Anterior cingulate cortex (tissue), 58 donors: ENCODE data around the gene RBM34.
"Not testable (repeated sequence)": the region's sequence is repeated elsewhere in the genome, so short reads cannot be mapped to it uniquely, and the experiment has no call there.

Experiments
- DNase-seq, 58 donors: peaks; one replicate each; lab custom pipeline; 2025; lab: John Stamatoyannopoulos, UW

RBM34 gene

DNA sequence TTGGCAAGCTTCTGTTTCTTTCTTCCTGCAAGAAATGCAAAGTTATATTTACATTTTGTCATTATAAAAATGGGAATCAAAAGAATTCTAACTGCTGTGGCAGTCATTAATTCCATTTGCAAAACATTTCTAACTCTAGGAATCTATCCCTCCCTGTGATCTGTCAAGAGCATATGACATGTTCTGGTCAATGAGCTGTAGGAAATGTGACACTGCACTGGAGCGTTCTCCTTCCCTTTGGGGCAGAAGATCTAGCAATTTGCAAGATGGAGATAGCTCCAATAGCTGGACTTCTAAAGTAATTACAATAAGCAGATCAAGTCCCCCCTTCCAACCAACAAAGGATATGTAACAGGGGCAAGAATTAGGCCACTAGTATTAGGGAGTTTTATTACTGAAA is 38.7 kb downstream of the RBM34 start:
- DNase-seq: no peak

DNA sequence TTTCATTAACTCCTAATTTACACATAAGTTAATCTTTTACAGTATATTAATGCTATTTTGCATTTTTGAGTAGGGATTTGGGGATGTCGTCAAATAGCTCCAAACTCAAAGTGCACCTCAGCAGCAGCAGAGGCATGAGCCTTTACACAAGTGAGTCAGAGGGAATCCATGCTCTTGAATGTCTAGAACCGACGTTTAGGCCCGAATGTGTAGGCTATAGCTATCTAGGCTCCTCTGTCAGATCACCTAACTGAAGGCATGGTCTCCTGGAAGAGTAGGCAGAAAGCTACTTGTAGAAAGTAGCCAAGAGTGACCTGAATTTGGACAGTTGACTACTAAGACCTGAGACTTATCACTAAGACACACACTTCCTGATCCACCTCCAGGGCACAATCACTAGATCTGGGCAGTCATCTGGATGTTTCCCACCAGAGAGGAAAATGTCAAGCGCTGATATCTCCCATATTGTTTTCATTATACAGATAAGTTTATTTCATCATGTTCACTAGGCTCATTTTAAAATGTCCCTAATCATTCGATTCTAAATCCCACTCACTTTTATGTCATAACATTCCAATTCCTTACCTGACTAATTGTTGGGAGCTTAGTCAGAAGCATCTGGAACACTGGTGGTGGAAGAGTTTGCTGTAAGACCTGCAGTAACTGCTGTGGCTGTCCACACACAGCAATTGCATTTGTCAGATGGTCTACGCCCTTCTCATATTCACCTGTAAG is 47.7 kb downstream of the RBM34 start:
- no peak for DNase-seq

GRCh38 chr1:235112297-235113182 is 48.5 kb downstream of the RBM34 start:
- DNase-seq: no peak

DNA sequence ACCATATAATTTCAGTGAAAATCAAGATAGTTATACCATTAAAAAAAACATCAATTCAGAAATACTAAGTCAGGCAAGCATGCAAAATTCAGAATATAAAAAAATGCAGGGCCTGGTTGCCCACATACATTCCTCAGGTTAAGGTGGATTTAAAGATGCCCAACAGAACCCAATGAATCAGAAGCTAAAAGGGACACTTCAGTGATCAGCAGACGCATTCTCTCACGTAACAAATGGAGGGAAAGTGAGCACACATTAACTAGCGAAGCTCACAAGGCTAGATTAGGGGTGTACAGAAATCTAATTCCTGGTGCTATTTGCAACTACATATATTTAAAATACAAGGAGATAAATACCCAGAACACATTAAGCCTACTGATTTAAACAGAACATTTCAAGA is 49.9 kb downstream of the RBM34 start:
- no peak for DNase-seq

- DNase-seq: no peak
Measured at GRCh38 chr1:235108876-235109275, 52.2 kb downstream of the RBM34 start.

GRCh38 chr1:235108185-235108593 is 52.9 kb downstream of the RBM34 start:
- no peak for DNase-seq

- DNase-seq: no peak
Measured at GRCh38 chr1:235107368-235108184, 53.5 kb downstream of the RBM34 start.

GRCh38 chr1:235106457-235106856 is 54.6 kb downstream of the RBM34 start:
- no peak for DNase-seq

DNA sequence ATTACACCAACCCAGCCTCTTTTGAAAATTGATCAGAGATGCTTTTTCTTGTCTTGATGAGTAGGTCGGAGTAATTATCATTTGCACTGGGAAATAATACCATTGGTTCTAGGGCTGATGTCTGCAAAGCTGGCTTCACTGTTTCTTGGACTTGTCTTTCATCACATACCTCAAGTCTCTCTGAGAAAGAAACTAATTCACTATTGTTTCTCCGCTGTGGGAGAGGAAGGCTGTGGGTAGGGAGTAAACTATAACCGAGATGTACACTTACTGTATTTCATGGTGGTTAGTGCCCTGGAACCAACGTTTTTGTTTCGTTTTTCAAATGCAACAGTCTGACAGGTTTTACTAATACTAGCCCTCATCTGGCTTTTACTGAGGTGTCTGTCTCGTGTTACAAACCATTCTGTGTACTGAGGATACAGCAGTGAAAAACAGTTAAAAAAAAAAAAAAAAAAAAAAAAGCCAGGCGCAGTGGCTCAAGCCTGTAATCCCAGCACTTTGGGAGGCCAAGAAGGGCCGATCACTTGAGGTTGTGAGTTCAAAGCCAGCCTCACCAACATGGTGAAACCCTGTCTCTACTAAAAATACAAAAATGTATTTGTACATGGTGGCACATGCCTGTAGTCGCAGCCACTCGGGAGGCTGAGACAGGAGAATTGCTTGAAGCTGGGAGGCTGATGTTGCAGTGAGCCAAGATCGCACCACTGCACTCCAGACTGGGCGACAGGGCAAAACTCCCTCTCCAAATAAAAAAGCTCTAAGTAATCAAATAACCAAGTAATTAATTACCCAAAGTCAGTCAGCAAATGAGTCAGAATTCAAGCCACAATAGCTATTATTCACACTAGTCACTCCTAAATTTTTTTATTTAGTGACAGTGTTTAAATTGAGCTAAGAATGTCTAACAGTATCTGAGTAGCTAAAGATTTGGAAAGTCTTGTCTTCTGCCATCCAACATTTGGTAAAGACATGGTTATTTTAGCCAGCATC is 55.7 kb downstream of the RBM34 start:
- DNase-seq: no peak

- DNase-seq: peak in 20 of 58 donors; percentile 7 to 62 (median 18)
Measured at GRCh38 chr1:235102993-235103411, 58.0 kb downstream of the RBM34 start.

DNA sequence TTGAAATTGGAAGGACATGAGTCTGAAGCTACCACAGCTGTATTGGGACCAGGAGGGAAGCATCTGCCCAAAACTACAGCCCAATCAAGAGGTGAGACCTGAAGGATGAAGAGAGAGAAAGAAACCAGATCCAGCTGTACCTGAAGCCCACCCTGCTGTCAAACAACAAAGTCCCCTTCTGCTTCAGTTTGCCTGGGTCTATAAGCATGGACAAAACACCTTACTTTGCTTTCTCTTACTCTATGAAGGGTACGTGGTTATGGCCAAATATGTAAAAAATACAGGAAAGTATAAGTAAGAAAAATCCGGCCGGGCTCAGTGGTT is 58.8 kb downstream of the RBM34 start:
- no peak for DNase-seq

GRCh38 chr1:235101558-235102258 is 59.3 kb downstream of the RBM34 start:
- DNase-seq: peak in 5 of 58 donors; percentile 6 to 53 (median 29)

DNA sequence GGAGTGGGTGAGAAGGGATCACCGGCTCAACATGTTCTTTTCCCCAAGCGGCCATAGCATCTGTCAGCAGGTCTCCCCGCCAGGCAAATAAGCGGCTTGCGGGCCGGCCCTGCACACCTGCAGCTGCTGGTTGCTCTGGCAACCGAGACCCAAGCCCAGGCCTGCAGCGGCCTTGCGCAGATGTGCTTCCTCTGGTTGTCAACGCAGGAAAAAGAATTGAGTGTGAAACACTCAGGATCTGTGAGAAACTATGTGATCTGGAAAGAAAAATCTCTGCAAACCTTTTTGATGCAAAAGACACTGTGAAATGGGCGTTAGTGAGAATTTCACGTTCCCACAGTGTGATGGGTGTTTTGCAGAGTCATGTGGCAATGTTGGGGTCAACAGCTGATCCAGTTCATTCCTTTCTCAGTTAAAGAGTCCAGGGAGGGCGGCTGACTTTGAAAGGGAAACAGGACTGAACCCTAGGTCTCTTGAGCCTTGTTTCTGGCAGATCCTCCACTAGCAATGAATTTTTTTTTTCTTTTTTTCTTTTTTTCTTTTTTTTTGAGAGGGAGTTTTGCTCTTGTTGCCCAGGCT is 60.8 kb downstream of the RBM34 start:
- DNase-seq: no peak

GRCh38 chr1:235098991-235099390 is 62.1 kb downstream of the RBM34 start:
- DNase-seq: no peak

DNA sequence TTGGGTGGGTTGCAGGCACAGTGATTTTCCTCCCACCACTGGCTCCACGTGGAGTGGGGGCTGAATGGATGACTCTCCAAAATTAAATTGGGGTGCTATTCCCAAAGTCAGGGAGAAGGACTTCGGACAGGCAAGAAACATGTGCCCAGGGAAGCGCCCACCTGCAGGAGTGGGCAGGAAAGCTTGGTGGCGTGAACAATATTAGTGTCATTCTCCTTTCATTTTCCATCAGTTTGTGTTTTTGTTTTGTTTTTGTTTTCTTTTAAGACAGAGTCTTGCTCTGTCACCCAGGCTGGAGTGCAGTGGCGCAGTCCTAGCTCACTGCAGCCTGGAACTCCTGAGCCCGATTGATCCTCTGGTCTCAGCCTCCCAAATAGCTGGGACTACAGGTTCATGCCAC is 62.5 kb downstream of the RBM34 start:
- DNase-seq: no peak

- DNase-seq: not testable (repeated sequence)
Measured at GRCh38 chr1:235097501-235097900, 63.5 kb downstream of the RBM34 start.

- no peak for DNase-seq
Measured at GRCh38 chr1:235095938-235096562, 65.0 kb downstream of the RBM34 start.
